Measurements from ENCODE around the gene XPA.
"Not testable (repeated sequence)": the region's sequence is repeated elsewhere in the genome, so short reads cannot be mapped to it uniquely, and the experiment has no call there.

The XPA gene

GRCh38 chr9:97717866-97718265, 20.7 kb upstream of the XPA start:
- Mint-ChIP-seq H3K4me1 (ENCODE audit: low read depth in 2 of 2) (peaks cover 5 to 6% of the 10 kb centered on the region in 2 donors), H3K9me3 (peaks cover 0 to 7% of the 10 kb centered on the region in 2 donors), H3K27me3 (peaks cover 6 to 10% of the 10 kb centered on the region in 2 donors), H3K36me3 (ENCODE audit: insufficient read depth) (no peaks in the 10 kb centered on the region), H3K27ac (no peak overlapping the region), H3K4me3 (no peak overlapping the region)
- ATAC-seq (replicated peaks) = no peak
- DNase-seq = no peak

GRCh38 chr9:97714435-97714834, 17.3 kb upstream of the XPA start:
- peaks cover 7 to 15% of the 10 kb centered on the region in 2 donors for H3K27me3 Mint-ChIP-seq
- ATAC-seq (replicated peaks) (no peak), DNase-seq (no peak)
- no peaks in the 10 kb centered on the region for H3K36me3 Mint-ChIP-seq (ENCODE audit: insufficient read depth)
- H3K9me3 Mint-ChIP-seq = no peaks in the 10 kb centered on the region
- H3K27ac Mint-ChIP-seq = no peak overlapping the region
- peaks cover 9 to 15% of the 10 kb centered on the region in 2 donors for H3K4me1 Mint-ChIP-seq (ENCODE audit: low read depth in 2 of 2)
- no peak overlapping the region for H3K4me3 Mint-ChIP-seq

GRCh38 chr9:97711223-97711626, 14.1 kb upstream of the XPA start:
- Mint-ChIP-seq H3K9me3 (no peaks in the 10 kb centered on the region), H3K4me1 (ENCODE audit: low read depth in 2 of 2) (peaks cover 14 to 20% of the 10 kb centered on the region in 2 donors), H3K27me3 (peaks cover 24 to 36% of the 10 kb centered on the region in 2 donors), H3K36me3 (ENCODE audit: insufficient read depth) (no peaks in the 10 kb centered on the region), H3K27ac (no peak overlapping the region), H3K4me3 (peak overlapping the region in 1 of 2 donors; percentile 68)
- no peak for DNase-seq
- ATAC-seq (replicated peaks) = peak; percentile 64

GRCh38 chr9:97710356-97711222, 13.4 kb upstream of the XPA start:
- DNase-seq = peak; percentile 39 to 44 (median 43)
- H3K27ac Mint-ChIP-seq = no peak overlapping the region

GRCh38 chr9:97706246-97706645, 9.1 kb upstream of the XPA start:
- H3K36me3 Mint-ChIP-seq (ENCODE audit: insufficient read depth) = no peaks in the 10 kb centered on the region
- ATAC-seq (replicated peaks) (no peak), DNase-seq (no peak)
- peaks cover 31% of the 10 kb centered on the region in 2 donors for H3K4me1 Mint-ChIP-seq (ENCODE audit: low read depth in 2 of 2)
- peaks cover 37 to 55% of the 10 kb centered on the region in 2 donors for H3K27me3 Mint-ChIP-seq
- no peak overlapping the region for H3K27ac Mint-ChIP-seq
- H3K9me3 Mint-ChIP-seq = no peaks in the 10 kb centered on the region
- H3K4me3 Mint-ChIP-seq = peak overlapping the region in 1 of 2 donors; percentile 18

More at GRCh38 chr9:97710356-97711222, 13.4 kb upstream of the XPA start:
- Mint-ChIP-seq H3K36me3 (ENCODE audit: insufficient read depth) (no peaks in the 10 kb centered on the region), H3K27me3 (peaks cover 25 to 36% of the 10 kb centered on the region in 2 donors), H3K4me3 (peak overlapping the region in 1 of 2 donors; percentile 68), H3K4me1 (ENCODE audit: low read depth in 2 of 2) (peaks cover 21 to 26% of the 10 kb centered on the region in 2 donors), H3K9me3 (no peaks in the 10 kb centered on the region)
- peak; percentile 85 for ATAC-seq (replicated peaks)

- Mint-ChIP-seq H3K4me3 (peak overlapping the region in 1 of 2 donors; percentile 22), H3K9me3 (no peaks in the 10 kb centered on the region), H3K4me1 (ENCODE audit: low read depth in 2 of 2) (peaks cover 24 to 29% of the 10 kb centered on the region in 2 donors), H3K27me3 (peaks cover 42 to 63% of the 10 kb centered on the region in 2 donors), H3K27ac (no peak overlapping the region), H3K36me3 (ENCODE audit: insufficient read depth) (no peaks in the 10 kb centered on the region)
- ATAC-seq (replicated peaks) (peak; percentile 72), DNase-seq (no peak)
Observed at GRCh38 chr9:97705354-97705950, 8.3 kb upstream of the XPA start.

- DNase-seq = no peak
Observed at GRCh38 chr9:97704851-97705250, 7.7 kb upstream of the XPA start.

GRCh38 chr9:97704345-97704677, 7.2 kb upstream of the XPA start:
- peaks cover 25 to 29% of the 10 kb centered on the region in 2 donors for H3K4me1 Mint-ChIP-seq (ENCODE audit: low read depth in 2 of 2)

More at GRCh38 chr9:97704851-97705250, 7.7 kb upstream of the XPA start:
- no peak for ATAC-seq (replicated peaks)
- Mint-ChIP-seq H3K27ac (no peak overlapping the region), H3K27me3 (peaks cover 37 to 64% of the 10 kb centered on the region in 2 donors), H3K9me3 (no peaks in the 10 kb centered on the region), H3K4me1 (ENCODE audit: low read depth in 2 of 2) (peaks cover 24 to 29% of the 10 kb centered on the region in 2 donors), H3K4me3 (no peak overlapping the region), H3K36me3 (ENCODE audit: insufficient read depth) (no peaks in the 10 kb centered on the region)

GRCh38 chr9:97703437-97704344, 6.6 kb upstream of the XPA start:
- Mint-ChIP-seq H3K4me1 (ENCODE audit: low read depth in 2 of 2) (peaks cover 27 to 29% of the 10 kb centered on the region in 2 donors), H3K27ac (peak overlapping the region; percentile 36 to 64), H3K4me3 (no peak overlapping the region), H3K27me3 (peaks cover 31 to 55% of the 10 kb centered on the region in 2 donors), H3K9me3 (no peaks in the 10 kb centered on the region), H3K36me3 (ENCODE audit: insufficient read depth) (no peaks in the 10 kb centered on the region)
- ATAC-seq (replicated peaks) (peak; percentile 63), DNase-seq (no peak)

More at GRCh38 chr9:97704345-97704677, 7.2 kb upstream of the XPA start:
- no peak for ATAC-seq (replicated peaks)
- Mint-ChIP-seq H3K4me3 (no peak overlapping the region), H3K36me3 (ENCODE audit: insufficient read depth) (no peaks in the 10 kb centered on the region), H3K9me3 (no peaks in the 10 kb centered on the region), H3K27me3 (peaks cover 35 to 61% of the 10 kb centered on the region in 2 donors), H3K27ac (no peak overlapping the region)
- DNase-seq = no peak

GRCh38 chr9:97699824-97700223, 2.7 kb upstream of the XPA start:
- not testable (repeated sequence) for H3K4me3 Mint-ChIP-seq; DNase-seq; H3K27ac Mint-ChIP-seq; H3K9me3 Mint-ChIP-seq; ATAC-seq (replicated peaks)
- H3K27me3 Mint-ChIP-seq = peaks cover 17 to 32% of the 10 kb centered on the region in 2 donors
- H3K36me3 Mint-ChIP-seq (ENCODE audit: insufficient read depth) = peaks cover 12% of the 10 kb centered on the region
- peaks cover 32 to 40% of the 10 kb centered on the region in 2 donors for H3K4me1 Mint-ChIP-seq (ENCODE audit: low read depth in 2 of 2)

GRCh38 chr9:97699281-97699680, 2.1 kb upstream of the XPA start:
- not testable (repeated sequence) for H3K9me3 Mint-ChIP-seq; DNase-seq; H3K27ac Mint-ChIP-seq; ATAC-seq (replicated peaks); H3K4me3 Mint-ChIP-seq
- Mint-ChIP-seq H3K27me3 (peaks cover 17 to 26% of the 10 kb centered on the region in 2 donors), H3K36me3 (ENCODE audit: insufficient read depth) (peaks cover 12% of the 10 kb centered on the region), H3K4me1 (ENCODE audit: low read depth in 2 of 2) (peaks cover 34 to 41% of the 10 kb centered on the region in 2 donors)

- no peak for ATAC-seq (replicated peaks)
Observed at GRCh38 chr9:97698865-97699264, 1.7 kb upstream of the XPA start.

GRCh38 chr9:97697837-97698236, 697 bp upstream of the XPA start:
- Mint-ChIP-seq H3K27me3 (peaks cover 17 to 26% of the 10 kb centered on the region in 2 donors), H3K4me1 (ENCODE audit: low read depth in 2 of 2) (peaks cover 40 to 44% of the 10 kb centered on the region in 2 donors), H3K36me3 (ENCODE audit: insufficient read depth) (peaks cover 12% of the 10 kb centered on the region), H3K9me3 (no peaks in the 10 kb centered on the region), H3K4me3 (peak overlapping the region; percentile 87 to 91), H3K27ac (peak overlapping the region; percentile 95)
- DNase-seq = no peak
- no peak for ATAC-seq (replicated peaks)

More at GRCh38 chr9:97698865-97699264, 1.7 kb upstream of the XPA start:
- Mint-ChIP-seq H3K9me3 (no peaks in the 10 kb centered on the region), H3K36me3 (ENCODE audit: insufficient read depth) (peaks cover 12% of the 10 kb centered on the region), H3K27me3 (peaks cover 17 to 26% of the 10 kb centered on the region in 2 donors), H3K27ac (no peak overlapping the region), H3K4me3 (peak overlapping the region in 1 of 2 donors; percentile 29), H3K4me1 (ENCODE audit: low read depth in 2 of 2) (peaks cover 37 to 43% of the 10 kb centered on the region in 2 donors)
- DNase-seq = no peak
